Tibial nerve (tissue), 4 donors: ENCODE data around the gene PTGER4. TPM values are rescaled to one million over a fixed set of nuclear protein-coding genes. Genes with fewer than 3 reads are reported as not detected.
A peak's percentile ranks its signal among the peaks of the same experiment; 100 is the strongest.

Experiments used
- DNase-seq, 2 donors: peaks; one replicate each; pipeline ENCODE4 v3.0.0-alpha.2; 2019; ENCODE audit warnings: low spot score in 2 of 2
- H3K27ac ChIP-seq, 4 donors: fragments of 200-600 bp; sonication (generic) in 3 of 4; one replicate each; pipeline ENCODE4 v1.5.1; 2017 to 2019; ENCODE audit warnings: mild to moderate bottlenecking in 1 of 4
- H3K27me3 ChIP-seq, 2 donors: fragments of 200-600 bp; sonication (generic) in 1 of 2; one replicate each; pipeline versions ENCODE4 v1.5.1 to v1.6.0; 2017 to 2019
- H3K36me3 ChIP-seq, 3 donors: fragments of 200-600 bp; sonication (generic); one replicate each; pipeline ENCODE4 v1.5.1; 2018 to 2019
- H3K4me1 ChIP-seq, 4 donors: fragments of 200-600 bp; sonication (generic) in 3 of 4; one replicate each; pipeline ENCODE4 v1.5.1; 2017 to 2019
- H3K4me3 ChIP-seq, 4 donors: fragments of 200-600 bp; sonication (generic) in 3 of 4; one replicate each; pipeline ENCODE4 v1.5.1; 2017 to 2019; ENCODE audit warnings: mild to moderate bottlenecking in 1 of 4, moderate library complexity in 1 of 4
- H3K9me3 ChIP-seq, 4 donors: fragments of 200-600 bp; sonication (generic) in 3 of 4; one replicate each; pipeline ENCODE4 v1.5.1; 2017 to 2019
- CTCF ChIP-seq, 5 experiments: fragments of 200-600 bp in 3 of 5; fragments of 450-650 bp in 2 of 5; sonication (generic) in 3 of 5; IDR thresholded peaks; one replicate each; pipeline ENCODE4 v1.5.1; 2016 to 2019; ENCODE audit warnings: antibody characterized with exemption in 5 of 5, mild to moderate bottlenecking in 3 of 5, moderate library complexity in 2 of 5
- EP300 ChIP-seq, 2 donors: sonication (generic); formaldehyde crosslinking; IDR thresholded peaks; one replicate each; pipeline ENCODE4 v1.6.1; 2017; ENCODE audit warnings: antibody characterized with exemption in 2 of 2, mild to moderate bottlenecking in 1 of 2
- POLR2A ChIP-seq, 2 donors: fragments of 450-650 bp; IDR thresholded peaks; one replicate each; pipeline ENCODE4 v1.6.1; 2017; ENCODE audit warnings: antibody characterized with exemption in 2 of 2, mild to moderate bottlenecking in 2 of 2, moderate library complexity in 2 of 2
- WGBS, 2 donors: methylation state at CpG; one replicate each; pipeline ENCODE4 v1.1.5; 2018; 5-methylcytosine and 5-hydroxymethylcytosine counted together
- total RNA-seq, 4 donors: library from RNA; depleted of rRNA; stranded (reverse); fragments of >200 nt; gene quantifications; one replicate each; pipeline ENCODE4 v1.1.0, GENCODE V29; 2016

The PTGER4 gene
- total RNA-seq, 4 donors from 2014 or later = 21.6 to 72.3 (median 57.0) TPM

GRCh38 chr5:40678460-40679147, 1.1 kb upstream of the PTGER4 start:
- peaks cover 0 to 53% (median 12%) of the 10 kb centered on the region in 4 donors for H3K4me1 ChIP-seq
- TF ChIP-seq POLR2A (IDR thresholded peaks at IDR 0.05) (no peak), CTCF (IDR thresholded peaks at IDR 0.05) (no peak), EP300 (IDR thresholded peaks at IDR 0.05) (no peak)
- no peaks in the 10 kb centered on the region for H3K9me3 ChIP-seq
- 22% methylated on average over 12 of the region's 12 CpGs for WGBS, 2 donors
- DNase-seq = no peak
- no peaks in the 10 kb centered on the region for H3K36me3 ChIP-seq
- peak overlapping the region; percentile 80 to 93 (median 88) for H3K27ac ChIP-seq
- H3K27me3 ChIP-seq = no peaks in the 10 kb centered on the region
- H3K4me3 ChIP-seq = peak overlapping the region; percentile 61 to 81 (median 70)

GRCh38 chr5:40679148-40679912, 385 bp upstream of the PTGER4 start:
- Histone ChIP-seq H3K27ac (peak overlapping the region; percentile 80 to 93 (median 88)), H3K4me3 (peak overlapping the region; percentile 61 to 81 (median 70)), H3K4me1 (peaks cover 0 to 57% (median 12%) of the 10 kb centered on the region in 4 donors), H3K36me3 (no peaks in the 10 kb centered on the region), H3K27me3 (no peaks in the 10 kb centered on the region), H3K9me3 (no peaks in the 10 kb centered on the region)
- 0 to 2% methylated on average over 33 to 39 of the region's 60 CpGs for WGBS, 2 donors
- DNase-seq = peak; percentile 88
- TF ChIP-seq CTCF (IDR thresholded peaks at IDR 0.05) (no peak), EP300 (IDR thresholded peaks at IDR 0.05) (peak in 1 of 2 donors; percentile 52), POLR2A (IDR thresholded peaks at IDR 0.05) (peak in 1 of 2 donors; percentile 37)

GRCh38 chr5:40680741-40681362, 1.1 kb downstream of the PTGER4 start:
- Histone ChIP-seq H3K27ac (peak overlapping the region in 3 of 4 donors; percentile 82 to 93 (median 85)), H3K9me3 (no peaks in the 10 kb centered on the region), H3K4me1 (peaks cover 0 to 72% (median 12%) of the 10 kb centered on the region in 4 donors), H3K27me3 (no peaks in the 10 kb centered on the region), H3K36me3 (no peaks in the 10 kb centered on the region), H3K4me3 (peak overlapping the region; percentile 61 to 81 (median 70))
- no peak for TF ChIP-seq POLR2A (IDR thresholded peaks at IDR 0.05)
- TF ChIP-seq EP300 (IDR thresholded peaks at IDR 0.05) = no peak
- TF ChIP-seq CTCF (IDR thresholded peaks at IDR 0.05) = peak in 3 of 5 experiments; percentile 12 to 23 (median 17)
- WGBS, 2 donors = 6 to 12% methylated on average over 27 to 35 of the region's 37 CpGs
- DNase-seq = peak; percentile 24 to 30

- Histone ChIP-seq H3K4me3 (peak overlapping the region; percentile 61 to 81 (median 70)), H3K27ac (peak overlapping the region; percentile 23 to 93 (median 80)), H3K9me3 (no peaks in the 10 kb centered on the region), H3K4me1 (peaks cover 0 to 73% (median 11%) of the 10 kb centered on the region in 4 donors), H3K27me3 (no peaks in the 10 kb centered on the region), H3K36me3 (no peaks in the 10 kb centered on the region)
- no peak for TF ChIP-seq POLR2A (IDR thresholded peaks at IDR 0.05)
- no peak for TF ChIP-seq EP300 (IDR thresholded peaks at IDR 0.05)
- TF ChIP-seq CTCF (IDR thresholded peaks at IDR 0.05) = no peak
- WGBS, 2 donors = 16 to 17% methylated on average over 65 to 66 of the region's 67 CpGs
- no peak for DNase-seq
Measured at GRCh38 chr5:40681363-40682153, 1.8 kb downstream of the PTGER4 start.
